HUDEP-2 (cell line): ENCODE data around the gene LYPD4.
"Not testable (repeated sequence)": the region's sequence is repeated elsewhere in the genome, so short reads cannot be mapped to it uniquely, and the experiment has no call there.

ENCODE experiments used
- DNase-seq, 76 experiments: peaks; one replicate each; lab custom pipeline; 2025; ENCODE audit not compliant: unreplicated experiment in 76 of 76; lab: John Stamatoyannopoulos, UW

LYPD4 gene

GRCh38 chr19:41804336-41804735 lies 40.1 kb downstream of the LYPD4 start:
- DNase-seq, result no peak

- no peak for DNase-seq
Observed at GRCh38 chr19:41802770-41803169, 41.7 kb downstream of the LYPD4 start.

GRCh38 chr19:41801792-41802211 lies 42.7 kb downstream of the LYPD4 start:
- no peak for DNase-seq

- DNase-seq, result no peak
Observed at GRCh38 chr19:41801031-41801430, 43.5 kb downstream of the LYPD4 start.

GRCh38 chr19:41799444-41800000 lies 45.0 kb downstream of the LYPD4 start:
- no peak for DNase-seq

- no peak for DNase-seq
Observed at GRCh38 chr19:41796901-41797300, 47.6 kb downstream of the LYPD4 start.

- no peak for DNase-seq
Observed at GRCh38 chr19:41796362-41796761, 48.1 kb downstream of the LYPD4 start, which contains the start of gene CEACAM3. Gene CEACAM3 (plus strand): TSS chr19:41796587. CDS start chr19:41796678, 91 bp downstream.

GRCh38 chr19:41795031-41795461 lies 49.4 kb downstream of the LYPD4 start:
- DNase-seq, result peak in 45 of 76 experiments; percentile 8 to 70 (median 29)

- DNase-seq, result no peak
Observed at GRCh38 chr19:41793414-41793727, 51.1 kb downstream of the LYPD4 start.

GRCh38 chr19:41792513-41793413 lies 51.7 kb downstream of the LYPD4 start:
- peak in 48 of 76 experiments; percentile 7 to 67 (median 34) for DNase-seq

GRCh38 chr19:41789053-41789452 lies 55.4 kb downstream of the LYPD4 start:
- not testable (repeated sequence) for DNase-seq

- not testable (repeated sequence) for DNase-seq
Observed at GRCh38 chr19:41788518-41788917, 56.0 kb downstream of the LYPD4 start.
